T-helper 2 cell treated with Interferon-gamma antibody and Interleukin-4, amounts not matched to agents 100 ng/mL and 5 ng/mL, for 36 hours (primary cell): ENCODE data around the gene SCGN. TPM values are rescaled to one million over a fixed set of nuclear protein-coding genes. Genes with fewer than 3 reads are reported as not detected.
"Not testable (repeated sequence)": the region's sequence is repeated elsewhere in the genome, so short reads cannot be mapped to it uniquely, and the experiment has no call there.

Source experiments
- intact Hi-C: fragments of 100-400 bp; cut with micrococcal nuclease; formaldehyde crosslinking; loops from one replicate; pipeline ENCODE4 v1.15.1; 2023
- total RNA-seq: library from RNA; stranded (reverse); gene quantifications from 2 replicates; pipeline ENCODE4 v1.2.3, GENCODE V29; 2022

SCGN gene
- total RNA-seq, 1 donor from 2014 or later, result not detected

GRCh38 chr6:25726122-25726911, 74.3 kb downstream of the SCGN start:
- intact Hi-C loops, result no loop called here

- intact Hi-C loops, result no loop called here
Observed at GRCh38 chr6:25727028-25727427, 75.0 kb downstream of the SCGN start.

GRCh38 chr6:25730907-25731306, 78.9 kb downstream of the SCGN start:
- intact Hi-C loops, result no loop called here

- intact Hi-C loops, result no loop called here
Observed at GRCh38 chr6:25731721-25732120, 79.7 kb downstream of the SCGN start.

GRCh38 chr6:25732468-25733198, 80.6 kb downstream of the SCGN start:
- intact Hi-C loops, result no loop called here

GRCh38 chr6:25735261-25735660, 83.2 kb downstream of the SCGN start:
- intact Hi-C loops, result no loop called here

- intact Hi-C loops, result no loop called here
Observed at GRCh38 chr6:25743868-25744267, 91.9 kb downstream of the SCGN start.

- intact Hi-C loops, result no loop called here
Observed at GRCh38 chr6:25745836-25746235, 93.8 kb downstream of the SCGN start.

GRCh38 chr6:25746968-25747367, 95.0 kb downstream of the SCGN start:
- intact Hi-C loops, result no loop called here

- intact Hi-C loops, result no loop called here
Observed at GRCh38 chr6:25747477-25747876, 95.5 kb downstream of the SCGN start.

GRCh38 chr6:25748049-25748448, 96.0 kb downstream of the SCGN start:
- intact Hi-C loops, result no loop called here

GRCh38 chr6:25748601-25749517, 96.8 kb downstream of the SCGN start:
- intact Hi-C loops, result not testable (repeated sequence)

GRCh38 chr6:25749837-25750236, 97.8 kb downstream of the SCGN start:
- intact Hi-C loops, result no loop called here

- intact Hi-C loops, result no loop called here
Observed at GRCh38 chr6:25750906-25751305, 98.9 kb downstream of the SCGN start.

Other genes starting within 250 kb of the SCGN start
- not detected in 2 replicates for gene SLC17A4, start 102.5 kb downstream of the SCGN start, total RNA-seq
- gene SLC17A1, start 179.8 kb downstream of the SCGN start, total RNA-seq, result not detected in 2 replicates
- 0.55 and 1.2 TPM in 2 replicates for gene SLC17A3, start 222.0 kb downstream of the SCGN start, total RNA-seq